HG03520 (cell line): ENCODE data around the gene PLCD1.
A peak's percentile ranks its signal among the peaks of the same experiment; 100 is the strongest.
"Not testable (repeated sequence)": the region's sequence is repeated elsewhere in the genome, so short reads cannot be mapped to it uniquely, and the experiment has no call there.

Experiments
- ATAC-seq: cut with Tn5 transposase; IDR thresholded peaks from one replicate; pipeline ENCODE4 v1.9.1; 2021; ENCODE audit warnings: mild to moderate bottlenecking, moderate library complexity; ENCODE audit not compliant: unreplicated experiment

The PLCD1 gene

DNA sequence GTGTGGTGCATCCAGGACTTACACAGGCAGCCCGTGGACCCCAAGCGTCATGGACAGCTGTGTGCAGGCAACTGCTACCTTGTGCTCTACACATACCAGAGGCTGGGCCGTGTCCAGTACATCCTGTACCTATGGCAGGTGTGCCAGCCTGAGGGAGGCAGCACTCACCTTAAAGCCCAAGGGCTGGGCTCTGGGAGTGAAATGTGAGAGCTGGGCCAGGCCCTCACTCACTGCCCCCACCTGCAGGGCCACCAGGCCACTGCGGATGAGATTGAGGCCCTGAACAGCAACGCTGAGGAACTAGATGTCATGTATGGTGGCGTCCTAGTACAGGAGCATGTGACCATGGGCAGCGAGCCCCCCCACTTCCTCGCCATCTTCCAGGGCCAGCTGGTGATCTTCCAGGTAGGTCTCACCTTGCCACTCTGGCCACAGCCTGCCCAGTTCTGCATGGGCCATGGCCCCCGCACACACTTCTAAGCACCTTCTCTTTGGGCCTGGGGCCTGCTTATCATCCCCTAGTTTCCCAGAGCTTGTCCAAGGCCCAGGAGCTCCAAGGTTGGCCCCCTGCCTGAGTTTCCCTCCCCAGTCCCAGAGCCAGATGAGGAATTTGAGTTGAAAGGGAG lies 27.9 kb downstream of the PLCD1 start:
- ATAC-seq = no peak

DNA sequence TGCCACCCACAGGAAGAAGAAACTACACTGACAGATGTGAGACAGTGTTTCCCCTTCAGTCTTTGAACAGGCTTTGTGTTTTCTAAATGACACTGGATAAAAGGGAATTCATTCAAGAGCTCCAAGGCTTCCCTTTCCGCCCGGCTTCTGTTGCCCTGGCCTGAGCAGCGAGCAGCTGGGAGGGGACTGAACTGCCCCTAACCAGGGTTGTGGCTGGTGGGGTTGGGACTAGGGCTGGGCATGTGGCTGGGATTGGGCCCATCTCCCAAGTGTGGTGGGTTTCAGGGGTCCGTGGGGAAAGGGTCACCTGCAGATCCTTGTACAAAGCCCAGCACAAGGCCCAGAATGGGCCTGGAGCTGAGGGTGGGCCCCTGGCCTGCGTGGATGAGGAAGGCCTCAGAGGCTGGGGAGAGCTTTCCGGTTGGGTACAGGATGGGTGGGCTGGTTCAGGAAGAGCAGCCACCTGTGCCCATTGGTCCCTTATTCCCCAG lies 28.4 kb downstream of the PLCD1 start:
- ATAC-seq = no peak

DNA sequence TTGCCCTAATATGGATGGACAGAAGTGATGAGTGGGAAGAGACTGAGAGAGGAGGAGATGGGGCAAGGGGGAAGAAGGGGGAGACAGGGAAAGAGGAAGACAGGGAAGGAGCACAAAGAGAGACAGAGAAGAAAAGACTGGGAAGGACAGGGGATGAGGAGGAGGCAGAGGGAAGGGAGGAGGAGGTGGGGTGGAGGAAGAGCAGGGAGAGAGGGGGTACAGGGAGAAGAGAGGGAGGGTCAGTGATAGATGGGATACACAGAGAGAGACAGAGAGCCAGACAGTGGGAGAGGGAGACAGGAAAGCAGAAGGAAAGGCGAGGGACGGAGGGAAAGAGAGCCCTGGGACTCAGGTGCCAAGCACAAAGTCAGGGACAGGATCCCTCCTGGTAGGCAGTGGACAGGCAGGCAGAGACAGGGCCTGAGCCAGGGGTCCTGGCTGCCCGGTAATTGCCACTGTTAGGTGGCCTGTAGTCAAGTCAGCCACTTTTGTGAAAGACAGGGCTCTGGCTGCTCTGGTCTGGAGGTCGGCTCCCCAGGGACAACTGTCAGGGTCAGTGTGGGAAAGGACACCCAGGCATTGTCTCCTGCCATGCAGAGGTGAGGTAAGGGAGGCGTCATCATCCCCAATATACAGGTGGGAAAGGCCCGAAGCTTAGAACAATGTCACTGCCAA lies 29.1 kb downstream of the PLCD1 start:
- ATAC-seq = no peak

DNA sequence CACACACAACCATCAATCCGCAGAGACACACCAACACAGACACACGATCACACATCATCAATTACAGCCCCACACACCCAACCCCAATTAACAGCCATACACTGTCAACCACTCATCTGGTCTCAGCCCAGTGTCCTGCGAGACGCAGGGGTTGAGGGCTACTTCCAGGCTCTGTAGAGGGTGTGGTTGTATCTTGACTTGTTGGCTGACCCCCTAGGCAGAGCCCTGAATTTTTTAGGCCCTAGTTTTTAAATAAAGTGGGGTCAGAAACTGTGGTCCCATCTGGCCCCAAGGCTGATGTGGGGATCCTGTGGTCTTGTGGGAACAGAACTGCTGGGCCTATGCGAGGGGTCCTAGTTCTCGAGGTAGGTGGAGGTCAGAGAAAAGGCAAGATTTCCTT lies 29.6 kb downstream of the PLCD1 start:
- ATAC-seq = no peak

DNA sequence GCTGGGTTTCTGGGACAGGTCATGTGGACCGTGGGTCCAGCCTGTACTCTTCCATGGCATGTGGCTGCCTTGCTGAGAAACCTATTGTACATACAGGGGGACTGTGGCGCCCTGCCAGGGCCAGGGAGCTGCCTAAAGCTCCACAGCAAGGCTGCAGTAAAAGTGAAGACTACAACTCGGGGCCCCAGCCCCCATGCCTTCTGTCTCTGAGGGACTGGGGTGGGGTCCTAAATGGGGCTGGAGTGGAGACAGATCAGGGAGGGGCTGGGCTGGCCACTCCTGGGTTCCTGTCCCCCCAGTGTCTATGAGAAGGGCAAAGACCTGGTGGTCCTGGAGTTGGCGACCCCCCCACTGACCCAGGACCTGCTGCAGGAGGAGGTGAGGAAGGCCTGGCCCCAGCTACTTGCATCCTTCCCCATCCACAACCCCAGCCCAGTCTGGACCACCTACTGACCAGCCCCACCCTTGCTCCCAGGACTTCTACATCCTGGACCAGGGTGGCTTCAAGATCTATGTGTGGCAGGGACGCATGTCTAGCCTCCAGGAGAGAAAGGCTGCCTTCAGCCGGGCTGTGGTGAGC lies 31.6 kb downstream of the PLCD1 start:
- ATAC-seq = no peak

DNA sequence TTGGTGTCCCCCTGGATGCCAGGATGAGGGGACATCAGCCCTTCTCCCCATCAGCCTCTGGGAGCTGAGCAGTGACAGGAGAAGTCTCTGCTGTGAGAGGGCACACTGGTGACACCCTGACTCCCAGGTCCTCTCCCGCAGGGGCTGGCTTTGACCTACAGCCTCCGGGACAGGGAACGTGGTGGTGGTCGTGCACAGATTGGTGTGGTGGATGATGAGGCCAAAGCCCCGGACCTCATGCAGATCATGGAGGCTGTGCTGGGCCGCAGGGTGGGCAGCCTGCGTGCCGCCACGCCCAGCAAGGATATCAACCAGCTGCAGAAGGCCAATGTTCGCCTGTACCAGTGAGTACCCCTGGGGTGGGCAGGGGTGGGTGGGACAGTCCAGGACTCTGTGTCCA lies 32.1 kb downstream of the PLCD1 start:
- ATAC-seq = no peak

DNA sequence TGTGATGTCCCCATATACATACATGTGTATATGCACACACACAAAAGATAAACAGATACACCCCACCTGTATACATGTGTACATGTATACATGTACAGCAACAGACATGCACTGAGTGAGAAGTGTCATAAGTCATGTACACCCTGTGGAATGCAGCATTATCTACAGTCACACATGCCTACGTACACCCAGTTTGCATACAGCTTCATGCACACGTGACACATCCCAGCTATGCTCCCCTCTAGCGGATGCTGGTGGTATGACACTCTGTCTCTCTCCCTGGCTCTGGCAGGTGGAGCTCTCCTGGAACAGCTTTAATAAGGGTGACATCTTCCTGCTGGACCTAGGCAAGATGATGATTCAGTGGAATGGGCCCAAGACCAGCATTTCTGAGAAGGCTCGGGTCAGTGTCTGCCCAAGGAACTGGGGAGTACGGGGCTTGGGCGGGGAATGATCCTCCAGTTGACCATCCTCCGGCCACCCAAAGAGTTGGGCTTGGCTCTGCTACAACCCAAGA lies 32.6 kb downstream of the PLCD1 start:
- peak; percentile 53 for ATAC-seq

DNA sequence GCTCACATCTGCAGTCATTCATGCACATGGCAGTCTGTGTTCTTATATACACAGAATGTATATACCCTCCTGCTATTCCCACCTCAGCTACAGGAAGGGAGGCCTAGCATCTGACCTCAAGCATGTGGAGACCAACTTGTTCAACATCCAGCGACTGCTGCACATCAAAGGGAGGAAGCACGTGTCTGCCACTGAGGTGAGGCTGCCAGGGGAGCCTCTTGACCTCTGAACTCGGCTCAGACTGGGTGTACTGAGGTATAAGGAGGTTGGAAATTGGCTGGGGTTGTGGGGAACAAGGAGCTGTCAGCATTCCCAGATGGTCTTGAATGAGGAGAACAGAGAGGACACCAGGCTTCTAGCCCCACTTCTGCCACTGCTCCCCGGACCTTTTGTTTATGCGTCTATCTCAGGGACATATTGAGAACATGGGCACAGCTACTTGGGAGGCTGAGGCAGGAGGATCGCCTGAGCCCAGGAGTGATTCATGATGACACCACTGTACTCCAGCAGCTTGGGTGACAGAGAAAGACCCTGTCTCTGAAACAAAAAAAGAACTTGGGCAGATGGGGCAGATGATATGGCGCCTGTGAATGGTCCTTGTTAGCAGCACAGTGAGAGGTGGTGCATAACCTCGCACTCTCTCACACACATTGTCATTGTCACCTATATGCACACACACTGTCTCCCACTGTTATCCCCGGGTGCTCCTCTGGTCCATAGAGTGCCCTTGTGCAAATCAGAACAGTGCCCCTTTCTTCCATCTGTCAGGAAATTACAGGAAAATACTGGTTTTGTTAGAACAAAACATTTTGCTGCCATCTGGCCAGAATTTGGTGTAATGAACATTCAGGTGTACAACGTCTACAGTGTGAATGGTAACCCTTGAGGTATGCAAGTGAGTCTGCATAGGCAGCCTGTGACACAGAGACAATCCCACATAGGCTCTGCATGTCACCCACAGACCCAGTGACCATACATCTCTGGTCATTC lies 33.5 kb downstream of the PLCD1 start:
- no peak for ATAC-seq

DNA sequence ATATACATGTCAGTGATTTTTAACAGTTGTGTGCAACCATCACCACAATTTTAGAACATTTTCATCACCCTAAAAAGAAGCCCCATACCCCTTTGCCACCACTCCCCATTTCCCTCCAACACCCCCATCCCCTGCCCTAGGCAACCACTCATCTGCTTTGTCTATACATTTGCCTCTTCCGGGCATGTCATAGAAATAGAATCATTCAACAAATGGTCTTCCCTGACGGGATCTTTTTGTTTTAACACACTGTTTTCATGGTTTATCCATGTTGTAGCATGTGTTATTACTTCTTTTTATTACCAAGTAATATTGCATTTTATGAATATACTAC lies 34.8 kb downstream of the PLCD1 start:
- ATAC-seq = no peak

DNA sequence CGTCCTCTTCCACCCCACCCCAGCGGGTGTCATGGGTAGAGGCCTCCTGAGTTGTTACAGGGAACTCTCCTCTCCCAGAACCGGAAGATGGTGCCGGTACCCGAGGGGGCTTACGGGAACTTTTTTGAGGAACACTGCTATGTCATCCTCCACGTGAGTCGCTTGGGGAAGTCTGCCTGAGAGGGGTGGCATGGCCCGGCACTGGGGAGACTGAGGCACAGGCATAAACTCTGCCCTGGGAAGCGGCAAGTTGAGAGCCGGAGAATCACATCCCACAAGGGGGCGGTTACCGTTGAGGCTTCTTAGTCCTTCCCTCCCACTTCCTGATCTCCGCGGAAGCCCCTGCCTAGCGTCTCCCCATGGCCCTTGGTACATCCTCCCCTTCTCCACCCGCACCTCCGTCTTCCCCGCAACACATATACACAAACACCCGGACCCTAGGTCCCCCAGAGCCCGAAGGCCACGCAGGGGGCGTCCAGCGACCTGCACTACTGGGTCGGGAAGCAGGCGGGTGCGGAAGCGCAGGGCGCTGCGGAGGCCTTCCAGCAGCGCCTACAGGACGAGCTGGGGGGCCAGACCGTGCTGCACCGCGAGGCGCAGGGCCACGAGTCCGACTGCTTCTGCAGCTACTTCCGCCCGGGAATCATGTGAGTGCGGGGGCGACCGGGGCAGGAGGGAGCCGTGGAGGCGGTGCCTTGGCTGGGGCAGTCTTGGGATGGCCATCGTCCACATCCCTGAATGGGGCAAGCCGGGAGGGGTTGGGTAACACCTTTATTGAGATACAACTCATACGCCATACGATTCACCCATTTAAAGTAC lies 35.4 kb downstream of the PLCD1 start:
- ATAC-seq = peak; percentile 46

DNA sequence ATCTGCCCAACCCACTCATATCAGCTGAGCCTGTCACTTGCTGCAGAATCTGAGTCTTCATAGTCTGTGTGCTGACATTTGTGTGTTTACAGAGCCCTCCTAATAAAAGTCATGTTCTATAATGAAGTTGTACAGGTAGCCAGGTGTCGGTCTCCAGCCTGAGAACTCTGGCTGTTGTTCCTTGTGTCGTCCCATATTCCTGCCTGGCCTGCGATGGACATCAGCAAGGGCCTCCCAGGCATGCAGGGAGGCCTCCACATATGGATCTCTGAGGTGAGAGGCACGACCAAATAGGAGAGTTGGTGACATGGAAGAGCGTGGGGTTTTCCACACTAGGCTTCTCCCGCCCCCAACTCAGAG lies 36.0 kb downstream of the PLCD1 start:
- ATAC-seq = no peak

DNA sequence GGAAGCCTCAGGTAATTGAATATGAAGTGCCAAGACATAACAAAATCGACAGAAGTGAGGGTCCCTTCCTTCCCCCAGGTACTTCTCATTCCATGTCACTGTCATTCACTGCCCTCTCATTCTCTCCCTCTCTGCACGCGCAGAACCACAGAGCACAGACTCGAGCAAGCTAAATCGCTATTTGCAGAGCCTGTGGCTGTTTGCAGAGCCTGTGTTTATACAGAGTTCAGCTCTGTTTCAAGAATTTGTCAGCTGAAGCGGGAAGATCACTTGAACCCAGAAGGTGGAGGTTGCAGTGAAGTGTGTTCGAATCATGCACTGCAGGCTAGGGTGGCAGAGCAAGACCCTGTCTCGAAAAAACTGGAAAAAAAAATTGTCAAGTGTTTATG lies 36.4 kb downstream of the PLCD1 start:
- no peak for ATAC-seq

DNA sequence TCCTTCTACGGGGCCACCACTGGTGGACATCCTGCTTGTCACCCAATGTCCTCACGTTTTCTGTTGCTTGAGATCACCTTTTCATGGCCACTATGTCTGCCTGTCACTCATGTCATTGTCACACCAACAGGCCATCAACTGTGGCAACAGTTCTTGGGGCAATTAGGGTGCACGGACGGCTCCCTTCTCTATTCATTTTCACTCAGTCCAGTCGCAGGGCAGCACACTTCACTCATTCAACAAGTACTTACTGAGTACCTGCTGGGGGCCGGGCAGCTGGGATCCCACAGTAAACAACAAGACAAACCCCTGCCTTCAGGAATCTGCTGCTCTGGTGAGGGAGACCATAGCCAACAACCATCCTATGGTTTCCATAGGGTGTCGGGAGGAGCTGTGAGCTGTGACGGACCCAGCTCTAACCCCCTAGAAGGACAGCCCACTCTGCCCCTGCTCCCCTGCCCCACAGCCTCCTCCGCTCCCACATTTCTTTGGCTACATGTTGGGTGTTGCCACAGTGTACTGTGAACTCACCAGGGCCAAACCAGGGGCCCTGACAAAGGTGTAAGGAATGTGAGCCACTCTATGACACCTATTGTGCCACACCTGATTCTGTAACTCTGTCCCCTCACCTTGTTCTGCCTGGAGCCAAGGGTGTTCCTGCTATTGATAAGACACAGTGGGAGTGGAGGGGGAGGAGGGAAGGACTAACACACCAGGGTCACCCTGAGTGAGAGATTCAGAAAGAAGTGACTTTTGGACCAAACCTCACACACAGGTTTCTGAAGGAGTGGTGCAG lies 37.0 kb downstream of the PLCD1 start:
- no peak for ATAC-seq

DNA sequence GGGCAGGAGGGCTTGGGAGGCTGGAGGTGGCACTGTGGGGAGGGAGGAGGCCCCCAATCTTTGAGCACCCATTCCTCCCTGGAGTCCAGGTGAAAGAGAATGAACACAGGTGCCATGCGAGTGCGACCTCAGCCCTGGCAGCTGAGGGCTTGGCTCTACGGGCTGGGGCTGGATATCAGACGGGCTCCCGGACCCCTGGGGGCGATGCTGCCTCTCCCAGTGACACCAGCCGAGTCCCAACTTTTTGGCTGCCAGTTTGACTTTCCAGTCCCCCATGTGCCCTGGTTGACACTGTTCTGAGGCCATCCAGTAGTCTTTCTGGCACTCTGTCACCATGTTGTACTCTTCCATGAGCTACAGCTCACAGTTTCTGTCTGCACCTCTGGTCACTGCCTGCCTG lies 37.6 kb downstream of the PLCD1 start:
- ATAC-seq = no peak

DNA sequence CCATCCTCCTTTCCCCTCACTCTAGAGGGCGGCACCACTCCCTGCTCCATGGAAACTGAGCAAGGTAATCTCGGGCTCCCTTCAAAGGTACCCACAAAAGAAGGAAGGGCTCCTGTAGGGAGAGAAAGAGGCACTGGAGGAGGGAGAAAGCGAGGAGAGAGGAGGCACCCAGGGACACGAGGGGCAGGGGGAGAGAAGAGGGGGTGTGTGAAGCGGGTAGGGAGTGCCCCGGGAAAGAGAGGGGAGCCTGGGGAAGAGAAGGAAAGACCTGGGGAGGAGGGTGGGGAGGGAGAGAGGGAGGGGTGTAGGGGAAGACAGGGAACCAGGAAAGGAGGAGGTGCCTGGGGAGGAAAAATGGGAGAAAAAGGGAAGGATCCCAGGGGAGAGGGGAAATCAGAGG lies 38.3 kb downstream of the PLCD1 start:
- no peak for ATAC-seq

DNA sequence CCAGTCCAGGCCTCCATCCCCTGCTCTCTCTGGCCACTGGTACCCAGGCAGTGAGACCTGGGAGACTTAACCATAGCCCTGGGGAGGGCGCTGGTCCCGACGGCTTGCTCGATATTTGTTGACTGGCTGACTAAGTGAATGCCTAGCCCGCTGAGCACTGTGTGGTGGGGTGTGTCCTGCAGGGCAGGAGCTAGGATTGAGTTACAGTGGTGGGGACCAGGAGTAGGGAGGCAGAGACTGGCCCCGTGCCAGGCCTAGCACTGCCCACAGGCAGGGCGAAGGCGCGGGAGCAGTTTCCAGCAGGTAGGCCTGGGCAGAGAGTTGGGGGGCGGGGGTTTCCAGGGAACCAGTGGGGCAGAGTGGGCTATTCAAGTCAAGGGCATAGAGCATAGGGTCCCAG lies 38.9 kb downstream of the PLCD1 start, which contains the start of gene VILL:
Gene VILL, plus strand, starts transcription at position 260 of the 400 bp plus-strand sequence. CDS start 2,887 bp downstream, outside the sequence.
- no peak for ATAC-seq

DNA sequence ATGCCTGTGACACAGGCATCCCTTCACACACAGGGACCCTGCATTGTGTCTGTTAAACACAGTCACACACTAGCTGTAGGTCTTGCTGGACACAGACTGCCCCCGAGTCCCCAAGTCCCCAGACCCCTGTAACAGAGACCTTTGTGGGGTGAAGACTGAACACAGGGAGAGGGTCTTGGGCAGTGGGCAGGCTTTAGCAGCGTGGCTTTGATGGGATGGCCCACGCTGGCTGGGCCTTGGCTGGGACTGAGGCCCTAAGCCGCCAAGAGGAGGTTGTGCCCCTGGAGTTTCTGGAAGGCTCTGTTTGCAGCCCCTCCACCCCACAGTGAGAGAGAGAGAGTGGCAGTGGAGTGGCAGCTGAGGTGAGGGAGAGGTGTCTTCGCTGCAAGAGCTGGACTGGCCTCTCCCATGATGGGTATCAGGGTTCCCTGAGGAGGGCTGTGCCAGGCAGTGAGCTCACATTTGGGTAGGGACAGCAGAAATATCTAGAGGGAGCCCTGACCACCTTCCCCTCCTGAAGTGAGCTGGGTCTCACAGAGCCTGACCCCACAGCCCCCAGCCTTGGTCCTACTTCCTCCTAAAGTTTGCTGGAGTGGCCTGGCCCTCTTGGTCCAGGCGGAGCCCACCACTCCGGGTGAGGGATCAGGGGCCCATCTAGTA lies 39.5 kb downstream of the PLCD1 start:
- ATAC-seq = no peak

DNA sequence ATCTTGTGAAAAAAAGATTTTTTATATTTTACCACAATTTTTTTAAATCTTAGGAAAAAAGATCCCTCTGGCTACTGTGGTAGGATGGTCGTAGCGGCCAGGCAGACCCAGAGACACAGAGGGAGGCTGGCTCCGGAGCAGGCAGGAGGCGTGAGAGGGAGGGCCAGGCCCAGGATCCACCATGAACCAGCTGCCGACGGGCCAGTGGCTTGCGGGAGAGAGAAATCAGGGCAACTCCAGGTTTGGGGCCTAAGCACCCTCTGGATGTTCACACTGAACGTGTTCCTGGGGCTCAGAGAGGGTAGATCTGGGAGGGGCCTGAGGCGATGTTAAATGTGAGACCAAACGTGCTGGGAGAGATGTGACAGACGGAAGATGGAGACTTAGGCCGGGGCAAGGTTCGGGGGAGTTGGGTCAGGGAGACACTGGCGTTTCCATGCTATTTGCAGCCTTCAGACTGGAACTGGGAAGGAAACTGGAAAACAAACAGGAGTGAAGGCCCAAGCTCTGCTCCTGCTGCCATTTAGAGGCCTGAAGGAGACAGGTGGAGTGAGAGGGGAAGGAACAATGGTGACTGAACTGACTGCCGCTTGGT lies 40.4 kb downstream of the PLCD1 start:
- no peak for ATAC-seq

DNA sequence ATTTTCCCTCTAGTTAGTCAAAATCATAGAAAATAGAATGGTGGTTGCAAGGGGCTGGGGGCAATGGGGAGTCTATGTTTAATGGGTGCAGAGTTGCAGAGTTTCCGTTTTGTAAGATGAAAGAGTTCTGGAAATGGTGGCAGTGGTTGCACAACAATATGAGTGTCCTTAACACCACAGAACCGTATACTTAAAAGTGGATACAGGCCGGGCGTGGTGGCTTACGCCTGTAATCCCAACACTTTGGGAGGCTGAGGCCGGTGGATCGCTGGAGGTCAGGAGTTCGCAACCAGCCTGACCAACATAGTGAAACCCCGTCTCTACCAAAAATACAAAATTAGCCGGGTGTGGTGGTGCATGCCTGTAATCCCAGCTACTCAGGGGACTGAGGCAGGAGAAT lies 41.1 kb downstream of the PLCD1 start:
- not testable (repeated sequence) for ATAC-seq
